Transverse colon (tissue), 4 donors: ENCODE data around the gene DOCK3.

ENCODE experiments used
- CTCF ChIP-seq, 5 experiments: fragments of 200-600 bp in 3 of 5; fragments of 450-650 bp in 2 of 5; sonication (generic) in 3 of 5; IDR thresholded peaks; 1 replicate in 2 of 5; 2 replicates in 3 of 5; pipeline ENCODE4 v1.5.1; 2016 to 2017; ENCODE audit warnings: antibody characterized with exemption in 5 of 5, inconsistent platforms in 3 of 5, mild to moderate bottlenecking in 2 of 5, moderate library complexity in 1 of 5
- EP300 ChIP-seq: sonication (generic); formaldehyde crosslinking; IDR thresholded peaks from one replicate; pipeline ENCODE4 v1.6.1; 2017; ENCODE audit warnings: antibody characterized with exemption, low read depth
- POLR2A ChIP-seq: fragments of 450-650 bp; IDR thresholded peaks from one replicate; pipeline ENCODE4 v1.6.1; 2016; ENCODE audit warnings: antibody characterized with exemption, mild to moderate bottlenecking, moderate library complexity
- POLR2AphosphoS5 ChIP-seq, 3 donors: sonication (generic); formaldehyde crosslinking; IDR thresholded peaks; one replicate each; pipeline ENCODE4 v1.6.1; 2016; ENCODE audit warnings: antibody characterized with exemption in 3 of 3

- TF ChIP-seq CTCF (IDR thresholded peaks at IDR 0.05), result no peak
- no peak for TF ChIP-seq POLR2A
- TF ChIP-seq EP300, result no peak
- no peak for TF ChIP-seq POLR2AphosphoS5 (IDR thresholded peaks at IDR 0.05)
Observed at GRCh38 chr3:50644561-50644960, 30.2 kb upstream of the DOCK3 start.
